Mesendoderm (in vitro differentiated cells): ENCODE measurements around the gene NPR2.
A peak's percentile ranks its signal among the peaks of the same experiment; 100 is the strongest.

Experiments used
- DNase-seq: peaks from one replicate; pipeline ENCODE4 v3.0.0; 2013
- H2AK5ac ChIP-seq: 2 replicates; pipeline ENCODE4 v1.6.1; 2013; ENCODE audit warnings: low read length, inconsistent platforms
- H2BK120ac ChIP-seq: 2 replicates; pipeline ENCODE4 v1.6.1; 2013; ENCODE audit warnings: low read depth, mild to moderate bottlenecking, low read length, moderate library complexity, mixed read lengths
- H2BK15ac ChIP-seq: replicated peaks from 2 replicates; pipeline ENCODE4 v1.6.1; 2013; ENCODE audit warnings: low read depth, mild to moderate bottlenecking, moderate library complexity
- H2BK5ac ChIP-seq: 2 replicates; pipeline ENCODE4 v1.6.1; 2013; ENCODE audit warnings: low read length, inconsistent platforms
- H3K18ac ChIP-seq: 2 replicates; pipeline ENCODE4 v1.6.1; 2013; ENCODE audit warnings: mild to moderate bottlenecking, low read length, mixed read lengths
- H3K23ac ChIP-seq: one replicate; pipeline ENCODE4 v1.6.1; 2013; ENCODE audit warnings: low read length
- H3K27ac ChIP-seq: 2 replicates; pipeline ENCODE4 v1.5.1; 2013; ENCODE audit warnings: low read depth, mild to moderate bottlenecking, inconsistent platforms, low read length, moderate library complexity
- H3K27me3 ChIP-seq: 2 replicates; pipeline ENCODE4 v1.6.1; 2013; ENCODE audit warnings: low read length, control low read depth, mild to moderate bottlenecking, inconsistent platforms; ENCODE audit not compliant: insufficient read depth, poor library complexity
- H3K36me3 ChIP-seq: 2 replicates; pipeline ENCODE4 v1.6.1; 2013; ENCODE audit warnings: low read length, inconsistent platforms; ENCODE audit not compliant: control insufficient read depth, insufficient read depth
- H3K4ac ChIP-seq: one replicate; pipeline ENCODE4 v1.6.1; 2013; ENCODE audit warnings: low read depth, mild to moderate bottlenecking, low read length, moderate library complexity
- H3K4me1 ChIP-seq: 2 replicates; pipeline ENCODE4 v1.6.1; 2013; ENCODE audit warnings: low read depth, low read length, inconsistent platforms; ENCODE audit not compliant: control insufficient read depth
- H3K4me2 ChIP-seq: 2 replicates; pipeline ENCODE4 v1.6.1; 2013; ENCODE audit warnings: low read length
- H3K4me3 ChIP-seq: 2 replicates; pipeline ENCODE4 v1.5.1; 2013; ENCODE audit warnings: mild to moderate bottlenecking, low read length
- H3K56ac ChIP-seq: one replicate; pipeline ENCODE4 v1.6.1; 2013; ENCODE audit warnings: low read length
- H3K79me1 ChIP-seq: 2 replicates; pipeline ENCODE4 v1.6.1; 2013; ENCODE audit warnings: low read length, inconsistent platforms
- H3K79me2 ChIP-seq: 2 replicates; pipeline ENCODE4 v1.6.1; 2013; ENCODE audit warnings: mild to moderate bottlenecking, low read length; ENCODE audit not compliant: control insufficient read depth, insufficient read depth
- H3K9ac ChIP-seq: 2 replicates; pipeline ENCODE4 v1.6.1; 2013; ENCODE audit warnings: low read length, inconsistent platforms
- H4K5ac ChIP-seq: one replicate; pipeline ENCODE4 v1.6.1; 2013; ENCODE audit warnings: low read length
- H4K8ac ChIP-seq: one replicate; pipeline ENCODE4 v1.6.1; 2013; ENCODE audit warnings: low read depth, mild to moderate bottlenecking, control low read depth, low read length, moderate library complexity
- WGBS: extraction: QIAGEN DNeasy Blood & Tissue Kit; methylation state at CpG from one replicate; pipeline ENCODE4 v1.1.7; 2013; ENCODE audit warnings: low lambda C conversion rate, missing lambda C conversion rate; ENCODE audit not compliant: insufficient coverage; ENCODE audit errors: extremely low coverage; 5-methylcytosine and 5-hydroxymethylcytosine counted together

Gene NPR2

GRCh38 chr9:35842020-35842745 is 50.8 kb downstream of the NPR2 start:
- no peak for DNase-seq
- no peak overlapping the region for H4K5ac ChIP-seq
- H3K27ac ChIP-seq, result no peak overlapping the region
- no peak overlapping the region for H3K4me2 ChIP-seq
- no peak overlapping the region for H3K56ac ChIP-seq
- H3K4me3 ChIP-seq, result no peak overlapping the region
- H3K4ac ChIP-seq, result no peak overlapping the region
- H4K8ac ChIP-seq, result no peak overlapping the region
- no peak overlapping the region for H3K23ac ChIP-seq
- no peak overlapping the region for H2AK5ac ChIP-seq
- no peaks in the 10 kb centered on the region for H3K36me3 ChIP-seq
- peaks cover 4% of the 10 kb centered on the region for H3K4me1 ChIP-seq
- no peaks in the 10 kb centered on the region for H3K79me1 ChIP-seq
- no CpG with 5 or more reads among the region's 17 CpGs for WGBS
- H2BK15ac ChIP-seq, result no peak overlapping the region
- H3K18ac ChIP-seq, result no peak overlapping the region
- H3K27me3 ChIP-seq, result no peaks in the 10 kb centered on the region
- H3K9ac ChIP-seq, result no peak overlapping the region
- H2BK5ac ChIP-seq, result no peak overlapping the region
- no peaks in the 10 kb centered on the region for H3K79me2 ChIP-seq
- no peak overlapping the region for H2BK120ac ChIP-seq

GRCh38 chr9:35842795-35843194 is 51.4 kb downstream of the NPR2 start:
- Histone ChIP-seq H2AK5ac (no peak overlapping the region), H3K4me2 (no peak overlapping the region), H3K9ac (no peak overlapping the region), H3K79me1 (no peaks in the 10 kb centered on the region), H3K79me2 (no peaks in the 10 kb centered on the region), H3K4me1 (peaks cover 4% of the 10 kb centered on the region), H3K23ac (no peak overlapping the region), H3K27me3 (no peaks in the 10 kb centered on the region), H3K36me3 (no peaks in the 10 kb centered on the region), H2BK5ac (no peak overlapping the region), H3K27ac (no peak overlapping the region), H4K8ac (no peak overlapping the region), H4K5ac (no peak overlapping the region), H2BK15ac (no peak overlapping the region), H3K56ac (no peak overlapping the region), H3K18ac (no peak overlapping the region), H3K4me3 (no peak overlapping the region), H3K4ac (no peak overlapping the region), H2BK120ac (no peak overlapping the region)
- WGBS, result no CpG with 5 or more reads among the region's 3 CpGs
- no peak for DNase-seq

- WGBS, result no CpG with 5 or more reads among the region's 7 CpGs
- H4K8ac ChIP-seq, result no peak overlapping the region
- no peak overlapping the region for H3K27ac ChIP-seq
- H3K79me1 ChIP-seq, result no peaks in the 10 kb centered on the region
- H3K4me1 ChIP-seq, result peaks cover 4% of the 10 kb centered on the region
- no peak overlapping the region for H3K56ac ChIP-seq
- no peak overlapping the region for H3K18ac ChIP-seq
- no peak overlapping the region for H2BK120ac ChIP-seq
- no peak overlapping the region for H3K23ac ChIP-seq
- H3K9ac ChIP-seq, result no peak overlapping the region
- H2BK5ac ChIP-seq, result no peak overlapping the region
- H3K4me3 ChIP-seq, result no peak overlapping the region
- H3K4ac ChIP-seq, result no peak overlapping the region
- no peak overlapping the region for H4K5ac ChIP-seq
- no peak overlapping the region for H2BK15ac ChIP-seq
- peak; percentile 14 for DNase-seq
- no peaks in the 10 kb centered on the region for H3K79me2 ChIP-seq
- H3K36me3 ChIP-seq, result no peaks in the 10 kb centered on the region
- H3K27me3 ChIP-seq, result no peaks in the 10 kb centered on the region
- no peak overlapping the region for H3K4me2 ChIP-seq
- no peak overlapping the region for H2AK5ac ChIP-seq
Measured at GRCh38 chr9:35844628-35845270, 53.4 kb downstream of the NPR2 start.

- Histone ChIP-seq H3K9ac (peak overlapping the region; percentile 61), H3K36me3 (no peaks in the 10 kb centered on the region), H3K27ac (no peak overlapping the region), H3K4me3 (peak overlapping the region; percentile 53), H3K79me1 (no peaks in the 10 kb centered on the region), H3K27me3 (no peaks in the 10 kb centered on the region), H2AK5ac (no peak overlapping the region), H2BK15ac (no peak overlapping the region), H4K8ac (no peak overlapping the region), H3K4ac (no peak overlapping the region), H2BK120ac (no peak overlapping the region), H3K56ac (peak overlapping the region; percentile 86), H3K18ac (no peak overlapping the region), H4K5ac (no peak overlapping the region), H3K23ac (no peak overlapping the region), H3K79me2 (no peaks in the 10 kb centered on the region), H3K4me1 (peaks cover 4% of the 10 kb centered on the region), H3K4me2 (peak overlapping the region; percentile 94), H2BK5ac (no peak overlapping the region)
- WGBS, result no CpG with 5 or more reads among the region's 53 CpGs
- peak; percentile 59 for DNase-seq
Measured at GRCh38 chr9:35845824-35846771, 54.7 kb downstream of the NPR2 start.

GRCh38 chr9:35847792-35848572 is 56.6 kb downstream of the NPR2 start:
- H4K5ac ChIP-seq, result no peak overlapping the region
- no peaks in the 10 kb centered on the region for H3K79me2 ChIP-seq
- H3K9ac ChIP-seq, result no peak overlapping the region
- no peaks in the 10 kb centered on the region for H3K79me1 ChIP-seq
- no peak overlapping the region for H3K56ac ChIP-seq
- DNase-seq, result no peak
- H3K27ac ChIP-seq, result no peak overlapping the region
- no peak overlapping the region for H2BK5ac ChIP-seq
- H2BK15ac ChIP-seq, result no peak overlapping the region
- no CpG with 5 or more reads among the region's 4 CpGs for WGBS
- no peak overlapping the region for H2BK120ac ChIP-seq
- H3K4me2 ChIP-seq, result no peak overlapping the region
- H3K36me3 ChIP-seq, result no peaks in the 10 kb centered on the region
- no peaks in the 10 kb centered on the region for H3K27me3 ChIP-seq
- no peak overlapping the region for H3K4me3 ChIP-seq
- H3K23ac ChIP-seq, result no peak overlapping the region
- H3K18ac ChIP-seq, result no peak overlapping the region
- peaks cover 4% of the 10 kb centered on the region for H3K4me1 ChIP-seq
- H4K8ac ChIP-seq, result no peak overlapping the region
- no peak overlapping the region for H2AK5ac ChIP-seq
- no peak overlapping the region for H3K4ac ChIP-seq
